ENCODE results near the gene GPX7.

GPX7 gene

DNA sequence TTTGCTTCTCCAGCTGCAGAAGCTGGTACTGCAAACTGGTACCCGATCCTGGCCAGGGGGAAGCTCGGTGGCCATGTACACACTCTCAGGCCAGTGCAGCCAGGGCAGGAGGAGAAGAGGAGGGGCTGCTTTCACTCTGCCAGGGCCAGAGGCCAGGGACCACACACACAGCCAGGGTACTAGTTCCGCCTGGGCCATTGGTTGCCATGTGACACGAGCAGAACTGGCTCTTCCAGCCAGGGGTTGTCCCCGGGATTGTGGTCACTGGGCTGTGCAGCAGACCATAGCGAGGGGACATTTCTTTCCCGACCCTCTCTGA lies 27.1 kb downstream of the GPX7 start:
- DNase-seq (ENCODE audit: low read depth in 3 of 3) = no peak

DNA sequence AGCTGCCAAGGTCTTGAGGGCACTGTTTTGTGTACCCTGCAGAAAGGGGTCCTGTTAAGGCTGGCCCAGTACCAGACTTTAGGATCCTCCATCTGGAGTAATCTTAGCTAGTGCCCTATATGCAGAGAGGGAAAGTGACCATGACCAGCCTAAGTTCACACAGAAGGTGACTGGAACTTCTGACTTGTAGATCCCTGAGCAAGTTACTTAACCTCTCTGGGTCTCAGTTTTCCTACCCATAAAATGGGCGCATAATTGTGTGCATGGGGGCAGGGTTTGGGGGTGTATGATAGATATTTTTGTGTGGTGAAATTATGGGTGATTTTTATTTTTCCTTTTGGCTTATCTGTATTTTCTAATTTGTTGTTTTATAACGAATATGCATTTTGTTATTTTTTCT lies 27.5 kb downstream of the GPX7 start:
- DNase-seq (ENCODE audit: low read depth in 3 of 3) = no peak

DNA sequence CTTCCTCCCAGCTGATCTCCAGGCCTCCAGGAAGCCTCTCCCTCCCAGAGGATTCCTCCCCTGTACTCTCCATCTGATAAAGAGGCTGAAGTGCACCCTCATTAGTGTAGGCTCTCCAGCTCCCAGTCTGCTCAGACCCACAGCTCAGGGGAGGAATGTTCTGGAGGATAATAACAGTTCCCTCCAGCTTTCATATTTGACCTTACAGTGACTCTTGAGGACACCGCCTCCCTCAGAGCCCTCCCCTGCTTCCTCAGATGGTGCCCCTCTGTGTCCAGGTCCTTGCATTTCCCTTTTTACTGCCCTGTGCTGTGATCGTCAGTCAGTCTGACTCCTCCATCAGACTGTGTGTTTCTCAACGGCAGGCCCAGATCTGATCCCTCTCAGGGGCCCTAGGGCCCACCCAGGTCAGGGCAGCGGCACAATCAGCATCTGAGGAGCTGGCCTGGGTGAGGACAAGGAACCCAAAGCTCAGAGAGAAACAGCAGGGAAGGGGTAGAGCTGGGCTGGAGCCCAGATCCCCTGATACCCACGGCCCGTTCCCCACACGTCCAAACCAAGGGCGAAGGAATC lies 29.7 kb downstream of the GPX7 start:
- DNase-seq (ENCODE audit: low read depth in 3 of 3) = no peak

DNA sequence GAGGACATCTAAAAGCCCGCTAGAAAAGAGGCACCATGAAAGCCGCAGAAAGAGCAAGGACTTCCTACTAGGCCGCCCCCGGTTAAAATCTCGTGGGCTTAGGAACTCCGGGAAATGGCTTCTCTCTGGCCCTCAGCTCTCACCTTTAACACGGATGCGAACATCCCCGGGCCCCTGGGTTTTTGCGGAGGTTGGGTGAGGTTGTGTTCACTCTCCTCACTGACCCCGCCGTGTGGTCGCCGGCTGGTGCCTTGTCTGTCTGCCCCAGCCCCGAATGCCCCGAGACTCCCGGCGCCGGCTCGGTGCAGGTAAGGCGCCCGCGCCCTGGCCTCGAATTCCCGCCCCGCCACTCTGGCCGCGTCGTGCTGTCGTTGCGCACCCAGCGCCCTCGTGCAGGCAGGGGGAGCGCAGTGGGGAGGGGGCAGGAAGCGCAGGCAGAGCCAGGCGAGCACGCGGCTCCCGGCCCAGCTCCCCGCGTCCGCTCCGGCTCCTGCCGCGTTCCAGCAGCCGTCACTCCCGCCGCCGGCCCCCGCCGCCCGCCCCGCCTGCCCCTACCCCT lies 30.6 kb downstream of the GPX7 start, which contains the start of gene SHISAL2A:
Gene SHISAL2A (plus strand): TSS at position 437 of the 559 bp plus-strand sequence. CDS start 326 bp downstream, outside the sequence.
- peak; percentile 50 to 53 (median 50) for DNase-seq (ENCODE audit: low read depth in 3 of 3)

DNA sequence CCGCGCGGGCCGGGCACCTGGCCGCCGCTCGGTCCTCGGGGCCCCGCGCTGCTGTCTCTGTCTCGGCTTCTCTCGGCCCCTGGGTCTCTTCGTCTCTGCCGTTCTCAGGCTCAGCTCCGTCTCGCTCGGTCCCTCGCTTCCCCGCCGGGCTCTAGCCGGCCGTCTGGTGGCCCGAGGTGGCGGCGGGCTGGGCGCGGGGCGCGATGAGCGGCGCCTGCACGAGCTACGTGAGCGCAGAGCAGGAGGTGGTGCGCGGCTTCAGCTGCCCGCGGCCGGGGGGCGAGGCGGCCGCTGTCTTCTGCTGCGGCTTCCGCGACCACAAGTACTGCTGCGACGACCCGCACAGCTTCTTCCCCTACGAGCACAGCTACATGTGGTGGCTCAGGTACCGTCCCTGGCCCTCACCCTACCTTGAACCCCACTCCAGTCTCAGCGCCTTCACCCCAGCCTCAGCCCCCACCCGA lies 31.2 kb downstream of the GPX7 start:
- peak in 2 of 3 experiments; percentile 12 to 38 for DNase-seq (ENCODE audit: low read depth in 3 of 3)

DNA sequence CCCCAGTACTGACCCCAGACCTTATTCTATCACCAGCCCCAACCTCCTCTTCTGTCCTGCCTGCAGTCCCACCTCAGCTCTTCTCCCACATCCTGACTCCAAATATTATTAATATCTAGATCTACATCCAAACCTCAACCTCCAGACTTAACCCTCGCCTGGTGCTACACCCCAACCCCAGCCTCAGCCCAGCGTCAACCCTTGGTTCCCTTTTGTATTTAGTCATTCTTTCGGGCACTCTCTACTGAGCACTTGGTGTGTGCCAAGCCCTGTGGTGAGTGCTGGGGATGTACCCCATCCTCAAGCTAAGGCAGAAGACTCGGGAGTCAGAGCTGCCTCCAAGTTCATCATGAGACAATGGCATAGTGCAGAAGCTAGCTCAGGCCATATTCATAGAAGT lies 31.9 kb downstream of the GPX7 start:
- DNase-seq (ENCODE audit: low read depth in 3 of 3) = no peak

DNA sequence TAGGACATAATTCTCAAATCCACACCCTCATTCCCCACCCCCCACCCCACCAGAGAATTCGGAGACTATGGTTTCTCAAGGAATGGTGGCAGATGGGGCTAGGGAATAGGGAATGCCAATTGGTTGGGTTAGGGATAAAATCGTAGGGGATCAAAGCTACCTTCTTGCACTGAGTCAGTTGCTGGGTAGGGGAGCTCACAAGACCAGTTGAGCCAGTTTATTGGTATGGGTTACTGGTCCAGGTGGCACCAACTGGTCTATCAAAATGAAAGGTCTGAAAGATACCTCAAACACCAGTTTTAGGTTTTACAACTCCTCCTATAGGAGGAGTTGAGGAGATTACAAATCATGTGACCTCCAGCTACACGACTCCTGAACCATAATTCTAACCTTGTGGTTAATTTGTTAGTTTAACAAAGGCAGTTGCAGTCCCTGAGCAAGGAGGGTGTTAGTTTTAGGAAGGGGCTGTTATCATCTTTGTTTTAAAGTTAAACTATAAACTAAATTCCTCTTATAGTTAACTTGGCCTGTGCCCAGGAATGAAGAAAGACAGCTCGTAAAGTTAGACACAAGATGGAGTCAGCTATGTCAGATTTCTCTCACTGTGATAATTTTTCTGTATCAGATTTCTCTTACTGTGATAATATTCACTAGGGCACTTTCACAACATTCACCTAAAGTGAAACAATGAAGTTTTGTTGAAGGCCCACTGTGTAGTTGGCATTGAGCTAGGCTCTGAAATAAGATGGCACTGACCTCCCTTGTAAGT lies 33.3 kb downstream of the GPX7 start:
- no peak for DNase-seq (ENCODE audit: low read depth in 3 of 3)

DNA sequence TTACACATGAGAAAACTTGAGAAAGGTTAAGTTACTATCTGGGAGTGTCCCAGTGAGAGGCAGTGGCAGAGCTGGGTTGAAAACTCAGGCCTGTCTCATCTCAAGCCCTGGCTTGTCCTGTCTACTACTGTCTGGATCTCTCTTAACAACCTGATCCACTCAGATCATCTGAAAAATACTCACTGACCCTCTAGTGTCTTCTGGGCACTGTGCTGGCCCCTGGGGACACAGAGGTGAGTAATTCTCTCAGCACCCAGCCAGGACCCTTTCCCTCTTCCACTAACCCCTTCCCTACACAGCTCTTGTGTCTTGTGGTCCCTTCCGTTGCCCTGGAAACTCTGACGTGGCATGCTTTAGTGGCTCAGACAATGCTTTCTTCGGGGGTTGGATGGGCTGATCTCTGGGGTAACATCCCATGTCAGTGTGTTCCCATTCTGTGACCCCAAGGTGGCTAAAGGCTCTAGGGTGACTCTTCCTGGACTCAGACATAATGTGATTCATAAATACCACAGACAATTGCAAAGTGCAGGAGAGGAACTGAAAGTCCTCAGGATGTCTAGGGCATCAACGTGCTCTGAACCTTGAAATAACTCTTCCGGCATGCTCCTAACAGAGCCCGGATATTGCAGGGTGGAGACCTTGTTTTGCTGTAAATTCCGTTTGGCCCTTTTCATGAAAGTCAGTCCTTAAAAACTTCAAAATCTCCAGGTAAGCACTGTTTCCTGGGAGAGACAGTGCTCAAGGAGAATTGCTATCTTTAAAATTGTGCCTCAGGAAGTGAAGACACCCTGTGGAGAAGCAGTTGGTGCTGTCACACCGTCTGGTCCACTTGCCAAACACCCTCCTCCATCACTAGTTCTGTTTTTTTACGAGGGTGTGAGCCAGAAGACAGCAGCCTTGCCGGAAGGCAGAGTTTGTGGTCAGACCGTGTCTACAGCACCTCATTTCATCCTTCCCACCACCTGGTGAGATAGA lies 34.8 kb downstream of the GPX7 start:
- peak; percentile 19 to 50 (median 40) for DNase-seq (ENCODE audit: low read depth in 3 of 3)

DNA sequence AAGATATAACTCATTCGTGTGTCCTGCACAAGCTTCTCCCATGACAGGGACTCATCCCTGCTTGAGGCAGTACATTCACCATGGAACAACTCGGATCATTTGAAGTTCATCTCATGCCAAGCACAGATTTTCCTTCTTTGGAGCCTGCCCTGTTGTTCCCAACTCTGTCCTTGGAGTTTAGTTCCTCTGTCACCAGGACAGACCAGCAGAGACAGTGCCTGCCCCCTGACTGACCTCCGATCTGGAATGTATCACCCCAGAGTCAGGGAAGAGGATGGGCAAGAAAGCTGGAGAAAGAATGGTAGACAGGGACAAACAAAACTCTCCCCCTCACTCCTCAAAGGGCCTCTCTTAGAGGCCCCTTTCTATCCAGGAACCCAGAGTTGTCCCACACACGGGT lies 35.8 kb downstream of the GPX7 start:
- no peak for DNase-seq (ENCODE audit: low read depth in 3 of 3)

DNA sequence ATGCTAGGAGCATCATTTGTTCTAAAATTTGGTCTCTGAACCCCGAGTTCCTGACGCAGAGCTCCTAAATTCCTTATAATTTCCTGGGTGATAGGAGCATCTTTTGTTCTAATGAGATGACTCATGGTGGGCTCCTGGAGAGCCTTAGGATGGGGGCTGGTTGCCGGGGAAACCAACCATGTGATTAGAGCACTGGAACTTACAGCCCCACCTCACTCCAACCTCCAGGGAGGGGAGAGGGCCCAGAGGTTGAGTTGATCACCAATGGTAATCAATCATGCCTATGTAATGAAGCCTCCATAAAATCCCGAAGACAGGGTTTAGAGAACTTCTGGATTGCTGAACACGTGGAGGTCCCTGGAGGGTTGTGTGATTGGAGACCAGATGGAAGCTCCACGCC lies 38.5 kb downstream of the GPX7 start:
- no peak for DNase-seq (ENCODE audit: low read depth in 3 of 3)

DNA sequence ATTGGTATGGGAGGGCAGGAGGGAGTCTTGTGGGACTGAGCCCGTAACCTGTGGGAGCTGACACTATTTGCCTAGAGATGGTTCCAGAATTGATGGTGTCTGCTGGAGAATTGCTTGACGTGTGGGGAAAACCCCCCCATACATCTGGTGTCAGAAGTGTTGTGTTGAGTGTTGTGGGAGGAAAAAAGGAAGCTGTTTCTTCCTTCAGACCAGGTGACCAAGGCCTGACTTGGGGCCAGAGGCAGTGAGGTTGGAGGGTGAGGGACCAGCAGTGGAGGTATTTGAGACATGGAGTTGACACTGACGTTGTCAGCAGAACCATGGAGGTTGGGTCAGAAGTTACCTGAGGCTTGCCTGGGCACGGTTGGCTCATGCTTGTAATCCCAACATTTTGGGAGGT lies 39.1 kb downstream of the GPX7 start:
- DNase-seq (ENCODE audit: low read depth in 3 of 3) = no peak

DNA sequence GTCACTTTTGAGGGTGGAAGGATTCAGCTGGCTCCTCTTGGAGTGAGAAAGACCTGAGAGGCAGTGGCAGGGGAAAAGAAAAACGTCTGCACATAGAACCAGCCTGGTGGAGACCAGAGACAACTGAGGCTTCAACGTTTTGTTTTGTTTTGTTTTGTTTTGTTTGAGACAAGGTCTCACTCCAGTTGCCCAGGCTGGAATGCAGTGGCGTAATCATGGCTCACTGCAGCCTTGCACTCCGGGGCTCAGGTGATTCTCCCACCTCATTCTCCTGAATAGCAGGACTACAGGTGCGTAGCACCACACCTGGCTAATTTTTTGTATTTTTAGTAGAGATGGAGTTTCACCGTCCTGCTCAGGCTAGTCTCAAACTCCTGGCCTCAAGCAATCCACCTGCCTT lies 43.1 kb downstream of the GPX7 start:
- DNase-seq (ENCODE audit: low read depth in 3 of 3) = no peak

DNA sequence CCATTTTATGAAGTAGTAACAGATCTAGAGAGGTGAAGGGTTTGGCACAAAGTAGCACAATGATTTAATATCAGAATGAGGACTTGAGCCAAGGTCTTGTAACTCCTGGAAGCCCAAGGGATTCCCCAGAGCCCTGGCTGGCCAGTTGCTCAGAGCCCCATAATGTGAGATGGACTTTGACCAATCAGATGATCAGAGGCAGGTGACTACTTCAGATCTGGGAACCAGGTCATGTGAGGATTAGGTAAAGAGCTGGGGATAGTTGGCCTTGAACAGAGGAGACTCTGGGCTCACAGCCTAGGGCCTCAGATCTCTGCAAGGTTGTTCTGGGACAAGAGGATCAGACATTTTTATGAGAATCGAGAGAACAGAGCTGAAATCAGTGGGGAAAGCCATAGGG lies 49.7 kb downstream of the GPX7 start:
- no peak for DNase-seq (ENCODE audit: low read depth in 3 of 3)

DNA sequence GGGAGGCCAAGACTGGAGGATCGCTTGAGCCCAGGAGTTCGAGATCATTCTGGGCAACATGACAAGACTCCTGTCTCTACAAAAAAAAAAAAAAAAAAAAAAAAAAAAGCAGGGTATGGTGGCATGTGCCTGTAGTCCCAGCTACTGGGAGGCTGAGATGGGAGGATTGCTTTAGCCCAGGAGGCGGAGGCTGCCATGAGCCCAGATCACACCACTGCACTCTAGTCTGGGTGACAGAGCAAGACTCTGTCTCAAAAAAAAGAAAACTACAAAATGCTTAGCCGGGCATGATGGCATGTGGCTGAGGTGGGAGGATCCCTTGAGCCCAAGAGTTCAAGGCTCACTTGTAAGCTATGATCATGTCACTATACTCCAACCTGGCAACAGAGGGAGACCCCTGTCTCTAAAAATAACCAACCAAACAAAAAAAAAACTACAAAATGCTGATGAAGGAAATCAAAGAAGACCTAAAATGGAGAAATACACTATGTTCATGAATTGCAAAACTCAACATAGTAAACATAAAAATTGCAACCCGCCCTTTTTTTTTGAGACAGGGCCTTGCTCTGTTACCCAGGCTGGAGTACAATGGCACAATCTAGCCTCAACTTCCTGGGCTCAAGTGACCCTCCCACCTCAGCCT lies 51.2 kb downstream of the GPX7 start:
- no peak for DNase-seq (ENCODE audit: low read depth in 3 of 3)

DNA sequence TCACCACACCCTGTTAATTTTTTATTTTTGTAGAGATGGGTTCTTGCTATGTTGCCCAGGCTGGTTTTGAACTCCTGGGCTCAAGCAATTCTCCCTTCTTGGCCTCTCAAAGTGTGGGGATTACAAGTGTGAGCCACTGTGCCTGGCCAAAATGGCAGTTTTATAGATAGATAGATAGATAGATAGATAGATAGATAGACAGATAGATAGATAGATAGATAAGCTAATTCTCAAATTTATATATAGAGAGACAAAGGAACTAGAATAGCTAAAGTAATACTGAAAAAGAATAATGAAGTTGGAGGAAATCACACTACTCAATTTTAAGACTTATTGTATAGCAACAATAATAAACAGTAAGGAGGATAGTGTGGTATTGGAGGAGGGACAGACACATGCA lies 51.9 kb downstream of the GPX7 start:
- DNase-seq (ENCODE audit: low read depth in 3 of 3) = no peak

DNA sequence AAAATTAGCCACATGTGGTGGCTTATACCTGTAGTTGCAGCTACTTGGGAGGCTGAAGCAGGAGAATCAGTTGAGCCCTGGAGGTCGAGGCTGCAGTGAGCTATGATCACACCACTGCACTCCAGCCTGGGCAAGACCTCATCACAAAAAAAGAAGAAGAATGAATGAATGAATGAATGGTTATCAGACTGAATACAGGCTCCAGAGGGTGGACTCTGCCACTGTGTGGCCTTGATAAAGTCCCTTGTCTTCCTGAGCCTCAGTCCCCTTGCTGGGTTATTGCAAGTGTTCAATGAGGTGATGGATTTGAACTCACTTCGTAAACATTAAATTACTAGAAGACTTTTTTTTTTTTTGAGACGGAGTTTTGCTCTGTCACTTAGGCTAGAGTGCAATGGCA lies 55.5 kb downstream of the GPX7 start:
- no peak for DNase-seq (ENCODE audit: low read depth in 3 of 3)

Data from stimulated activated CD4-positive, alpha-beta T cell treated with anti-CD3 and anti-CD28 coated beads, TNF-alpha, amount 100 ng/mL, for 4 hours (primary cell).